HG03175 (cell line): ENCODE measurements around the gene FAM107B.
A peak's percentile ranks its signal among the peaks of the same experiment; 100 is the strongest.

Experiments
- ATAC-seq: cut with Tn5 transposase; IDR thresholded peaks from one replicate; pipeline ENCODE4 v1.9.1; 2021; ENCODE audit warnings: mild to moderate bottlenecking, moderate library complexity; ENCODE audit not compliant: unreplicated experiment

The FAM107B gene

GRCh38 chr10:14585287-14586193 is 189.2 kb downstream of the FAM107B start:
- no peak for ATAC-seq

GRCh38 chr10:14584661-14585060 is 190.0 kb downstream of the FAM107B start:
- ATAC-seq = no peak

GRCh38 chr10:14583967-14584366 is 190.7 kb downstream of the FAM107B start:
- ATAC-seq = no peak

- ATAC-seq = no peak
Measured at GRCh38 chr10:14583252-14583651, 191.4 kb downstream of the FAM107B start.

- ATAC-seq = no peak
Measured at GRCh38 chr10:14581553-14582321, 193.0 kb downstream of the FAM107B start.

- ATAC-seq = no peak
Measured at GRCh38 chr10:14580671-14581332, 193.9 kb downstream of the FAM107B start.

GRCh38 chr10:14579405-14579804 is 195.3 kb downstream of the FAM107B start:
- no peak for ATAC-seq

- ATAC-seq = no peak
Measured at GRCh38 chr10:14578060-14578952, 196.4 kb downstream of the FAM107B start.

GRCh38 chr10:14574885-14575284 is 199.8 kb downstream of the FAM107B start:
- no peak for ATAC-seq

- no peak for ATAC-seq
Measured at GRCh38 chr10:14574291-14574690, 200.4 kb downstream of the FAM107B start.

- no peak for ATAC-seq
Measured at GRCh38 chr10:14573666-14574261, 200.9 kb downstream of the FAM107B start.

GRCh38 chr10:14572811-14573210 is 201.9 kb downstream of the FAM107B start:
- no peak for ATAC-seq

- ATAC-seq = no peak
Measured at GRCh38 chr10:14571866-14572507, 202.7 kb downstream of the FAM107B start.

- ATAC-seq = no peak
Measured at GRCh38 chr10:14570800-14571199, 203.9 kb downstream of the FAM107B start.

GRCh38 chr10:14569274-14570060 is 205.2 kb downstream of the FAM107B start:
- ATAC-seq = no peak

- ATAC-seq = no peak
Measured at GRCh38 chr10:14567421-14567820, 207.3 kb downstream of the FAM107B start.

- ATAC-seq = no peak
Measured at GRCh38 chr10:14566498-14566897, 208.2 kb downstream of the FAM107B start.

GRCh38 chr10:14565199-14565598 is 209.5 kb downstream of the FAM107B start:
- no peak for ATAC-seq

GRCh38 chr10:14564268-14564744 is 210.4 kb downstream of the FAM107B start:
- peak; percentile 83 for ATAC-seq
